ENCODE results near the gene CTAGE6.
"Not testable (repeated sequence)": the region's sequence is repeated elsewhere in the genome, so short reads cannot be mapped to it uniquely, and the experiment has no call there.

DNA sequence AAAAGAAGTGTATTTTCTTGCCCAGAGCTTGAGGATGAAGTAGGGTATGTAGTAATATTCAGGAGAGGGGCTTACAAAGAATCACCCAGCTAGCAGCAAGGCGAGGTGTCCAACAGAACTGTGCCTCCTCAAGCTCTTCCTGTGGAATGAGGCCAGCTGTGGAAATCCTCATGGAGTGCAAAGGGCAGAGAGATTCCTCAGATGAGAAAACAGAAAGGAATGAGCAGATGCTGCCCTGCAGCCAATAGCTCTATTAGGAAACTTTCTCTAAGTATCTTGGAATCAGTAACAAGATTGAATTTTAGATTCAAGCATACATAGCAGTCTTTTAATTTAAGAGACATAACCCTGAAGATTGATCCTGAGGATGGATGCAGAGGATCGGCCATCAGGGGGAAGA lies 38.2 kb upstream of the CTAGE6 start:
- TF ChIP-seq, protein P1, sequence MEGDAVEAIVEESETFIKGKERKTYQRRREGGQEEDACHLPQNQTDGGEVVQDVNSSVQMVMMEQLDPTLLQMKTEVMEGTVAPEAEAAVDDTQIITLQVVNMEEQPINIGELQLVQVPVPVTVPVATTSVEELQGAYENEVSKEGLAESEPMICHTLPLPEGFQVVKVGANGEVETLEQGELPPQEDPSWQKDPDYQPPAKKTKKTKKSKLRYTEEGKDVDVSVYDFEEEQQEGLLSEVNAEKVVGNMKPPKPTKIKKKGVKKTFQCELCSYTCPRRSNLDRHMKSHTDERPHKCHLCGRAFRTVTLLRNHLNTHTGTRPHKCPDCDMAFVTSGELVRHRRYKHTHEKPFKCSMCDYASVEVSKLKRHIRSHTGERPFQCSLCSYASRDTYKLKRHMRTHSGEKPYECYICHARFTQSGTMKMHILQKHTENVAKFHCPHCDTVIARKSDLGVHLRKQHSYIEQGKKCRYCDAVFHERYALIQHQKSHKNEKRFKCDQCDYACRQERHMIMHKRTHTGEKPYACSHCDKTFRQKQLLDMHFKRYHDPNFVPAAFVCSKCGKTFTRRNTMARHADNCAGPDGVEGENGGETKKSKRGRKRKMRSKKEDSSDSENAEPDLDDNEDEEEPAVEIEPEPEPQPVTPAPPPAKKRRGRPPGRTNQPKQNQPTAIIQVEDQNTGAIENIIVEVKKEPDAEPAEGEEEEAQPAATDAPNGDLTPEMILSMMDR (IDR thresholded peaks at IDR 0.05) = not testable (repeated sequence)
- TF ChIP-seq POLR2A (IDR thresholded peaks at IDR 0.05) = not testable (repeated sequence)
